ENCODE data around the gene GLRA1. TPM values are rescaled to one million over a fixed set of nuclear protein-coding genes. Genes with fewer than 3 reads are reported as not detected.
"Not testable (repeated sequence)": the region's sequence is repeated elsewhere in the genome, so short reads cannot be mapped to it uniquely, and the experiment has no call there.

Gene GLRA1
- total and polyA plus RNA-seq, 2 experiments from 2014 or later, result not detected

- no peaks in the 10 kb centered on the region for H3K4me1 ChIP-seq (ENCODE audit: insufficient read depth)
- in situ Hi-C loops (cut with MboI), result no loop called here
- H3K4me2 ChIP-seq (ENCODE audit: unreplicated experiment), result no peak overlapping the region
- H3K27ac ChIP-seq, result no peak overlapping the region
- H3K9me3 ChIP-seq (ENCODE audit: low read depth), result no peaks in the 10 kb centered on the region
- H3F3A ChIP-seq (ENCODE audit: insufficient read depth), result peaks cover 37% of the 10 kb centered on the region
- no peaks in the 10 kb centered on the region for H3K27me3 ChIP-seq (replicated peaks; ENCODE audit: insufficient read depth)
- no peak for DNase-seq
- no peaks in the 10 kb centered on the region for H3K9me2 ChIP-seq (ENCODE audit: insufficient read depth)
- no peak overlapping the region for H3K4me3 ChIP-seq
- H3K79me2 ChIP-seq (ENCODE audit: insufficient read depth), result peaks cover 100% of the 10 kb centered on the region
- H2AFZ ChIP-seq, result no peak overlapping the region
- peaks cover 92% of the 10 kb centered on the region for H3K36me3 ChIP-seq (ENCODE audit: low read depth)
- TF ChIP-seq EZH2 (IDR thresholded peaks at IDR 0.05; ENCODE audit: insufficient read depth, poor library complexity, severe bottlenecking) (no peak), EZH2phosphoT487 (IDR thresholded peaks at IDR 0.05; ENCODE audit: insufficient read depth, low read depth) (no peak)
- no peak overlapping the region for H3K9ac ChIP-seq
- H4K20me1 ChIP-seq (ENCODE audit: insufficient read depth), result peaks cover under 1% of the 10 kb centered on the region; the same call in 1 of the 2 replicates
- WGBS, 2 experiments (ENCODE audit: low coverage in 1 of 2, low lambda C conversion rate in 2 of 2, missing lambda C conversion rate in 2 of 2), result 84% methylated on average over 3 of the region's 3 CpGs
Measured at GRCh38 chr5:151793358-151793757, 131.3 kb downstream of the GLRA1 start.

- TF ChIP-seq EZH2 (IDR thresholded peaks at IDR 0.05; ENCODE audit: insufficient read depth, poor library complexity, severe bottlenecking) (no peak), EZH2phosphoT487 (IDR thresholded peaks at IDR 0.05; ENCODE audit: insufficient read depth, low read depth) (no peak)
- WGBS, 2 experiments (ENCODE audit: low coverage in 1 of 2, low lambda C conversion rate in 2 of 2, missing lambda C conversion rate in 2 of 2), result 78 to 81% methylated on average over 6 of the region's 6 CpGs
- Histone ChIP-seq H3F3A (ENCODE audit: insufficient read depth) (peaks cover 16% of the 10 kb centered on the region; the same call in 1 of the 2 replicates), H4K20me1 (ENCODE audit: insufficient read depth) (peaks cover 24% of the 10 kb centered on the region), H3K27me3 (replicated peaks; ENCODE audit: insufficient read depth) (no peaks in the 10 kb centered on the region), H3K9me2 (ENCODE audit: insufficient read depth) (no peaks in the 10 kb centered on the region), H2AFZ (no peak overlapping the region), H3K4me2 (ENCODE audit: unreplicated experiment) (no peak overlapping the region), H3K36me3 (ENCODE audit: low read depth) (peaks cover 55% of the 10 kb centered on the region), H3K9me3 (ENCODE audit: low read depth) (no peaks in the 10 kb centered on the region), H3K4me1 (ENCODE audit: insufficient read depth) (peaks cover 4% of the 10 kb centered on the region; the same call in 1 of the 2 replicates), H3K9ac (no peak overlapping the region), H3K79me2 (ENCODE audit: insufficient read depth) (peaks cover 100% of the 10 kb centered on the region), H3K27ac (no peak overlapping the region), H3K4me3 (no peak overlapping the region)
- DNase-seq, result no peak
- in situ Hi-C loops (cut with MboI), result no loop called here
Measured at GRCh38 chr5:151787817-151788216, 136.8 kb downstream of the GLRA1 start.

DNA sequence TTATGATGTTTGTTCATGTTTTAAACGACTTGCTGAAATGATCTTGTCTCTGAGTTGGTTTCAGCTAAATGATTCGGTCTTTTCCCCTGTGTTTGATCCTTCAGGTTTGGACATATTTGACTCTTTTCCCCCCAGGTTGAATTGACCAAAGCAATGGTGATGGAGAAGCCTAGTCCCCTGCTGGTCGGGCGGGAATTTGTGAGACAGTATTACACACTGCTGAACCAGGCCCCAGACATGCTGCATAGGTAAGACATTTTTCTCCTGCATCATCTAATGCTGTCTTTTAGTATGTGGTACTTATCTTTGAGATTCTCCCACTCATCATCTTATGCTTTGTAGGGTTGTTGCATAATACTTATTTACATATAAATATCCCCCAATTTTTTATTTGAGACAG is 138.2 kb downstream of the GLRA1 start:
- no peak overlapping the region for H3K4me2 ChIP-seq (ENCODE audit: unreplicated experiment)
- peaks cover 43% of the 10 kb centered on the region for H3K36me3 ChIP-seq (ENCODE audit: low read depth)
- in situ Hi-C loops (cut with MboI), result no loop called here
- H3K9ac ChIP-seq, result no peak overlapping the region
- H2AFZ ChIP-seq, result no peak overlapping the region
- no peaks in the 10 kb centered on the region for H3K27me3 ChIP-seq (replicated peaks; ENCODE audit: insufficient read depth)
- H3K79me2 ChIP-seq (ENCODE audit: insufficient read depth), result peaks cover 100% of the 10 kb centered on the region
- no peak overlapping the region for H3K4me3 ChIP-seq
- H4K20me1 ChIP-seq (ENCODE audit: insufficient read depth), result peaks cover 36% of the 10 kb centered on the region
- no peak overlapping the region for H3K27ac ChIP-seq
- peaks cover 17% of the 10 kb centered on the region for H3K4me1 ChIP-seq (ENCODE audit: insufficient read depth)
- no peaks in the 10 kb centered on the region for H3K9me2 ChIP-seq (ENCODE audit: insufficient read depth)
- no peaks in the 10 kb centered on the region for H3K9me3 ChIP-seq (ENCODE audit: low read depth)
- TF ChIP-seq EZH2phosphoT487 (IDR thresholded peaks at IDR 0.05; ENCODE audit: insufficient read depth, low read depth) (no peak), EZH2 (IDR thresholded peaks at IDR 0.05; ENCODE audit: insufficient read depth, poor library complexity, severe bottlenecking) (no peak)
- H3F3A ChIP-seq (ENCODE audit: insufficient read depth), result peaks cover 10% of the 10 kb centered on the region; the same call in 1 of the 2 replicates
- DNase-seq, result no peak
- WGBS, 2 experiments (ENCODE audit: low coverage in 1 of 2, low lambda C conversion rate in 2 of 2, missing lambda C conversion rate in 2 of 2), result 85 to 90% methylated on average over 4 of the region's 4 CpGs

GRCh38 chr5:151784141-151784540 is 140.5 kb downstream of the GLRA1 start:
- no peak for TF ChIP-seq EZH2 (IDR thresholded peaks at IDR 0.05; ENCODE audit: insufficient read depth, poor library complexity, severe bottlenecking)
- TF ChIP-seq EZH2phosphoT487 (IDR thresholded peaks at IDR 0.05; ENCODE audit: insufficient read depth, low read depth), result no peak
- no peak overlapping the region for H3K4me3 ChIP-seq
- no peaks in the 10 kb centered on the region for H3K9me2 ChIP-seq (ENCODE audit: insufficient read depth)
- peaks cover 20% of the 10 kb centered on the region for H3K4me1 ChIP-seq (ENCODE audit: insufficient read depth)
- WGBS, 2 experiments (ENCODE audit: low coverage in 1 of 2, low lambda C conversion rate in 2 of 2, missing lambda C conversion rate in 2 of 2), result 81 to 82% methylated on average over 3 of the region's 3 CpGs
- no peaks in the 10 kb centered on the region for H3K27me3 ChIP-seq (replicated peaks; ENCODE audit: insufficient read depth)
- peaks cover 100% of the 10 kb centered on the region for H3K79me2 ChIP-seq (ENCODE audit: insufficient read depth)
- no peaks in the 10 kb centered on the region for H3K9me3 ChIP-seq (ENCODE audit: low read depth)
- H3K27ac ChIP-seq, result no peak overlapping the region
- peaks cover 20% of the 10 kb centered on the region; the same call in 1 of the 2 replicates for H3K36me3 ChIP-seq (ENCODE audit: low read depth)
- peaks cover under 1% of the 10 kb centered on the region; the same call in 1 of the 2 replicates for H3F3A ChIP-seq (ENCODE audit: insufficient read depth)
- peaks cover 50% of the 10 kb centered on the region for H4K20me1 ChIP-seq (ENCODE audit: insufficient read depth)
- no peak overlapping the region for H2AFZ ChIP-seq
- no peak for DNase-seq
- no peak overlapping the region for H3K9ac ChIP-seq
- H3K4me2 ChIP-seq (ENCODE audit: unreplicated experiment), result no peak overlapping the region
- in situ Hi-C loops (cut with MboI), result no loop called here

- DNase-seq; in situ Hi-C loops (cut with MboI); H3K4me3 ChIP-seq; H3K4me2 ChIP-seq (ENCODE audit: unreplicated experiment); H3K27ac ChIP-seq; H3K9me3 ChIP-seq (ENCODE audit: low read depth); H3K27me3 ChIP-seq (replicated peaks; ENCODE audit: insufficient read depth); H3F3A ChIP-seq (ENCODE audit: insufficient read depth); H2AFZ ChIP-seq; H3K9ac ChIP-seq; H3K9me2 ChIP-seq (ENCODE audit: insufficient read depth): not testable (repeated sequence)
- Histone ChIP-seq H4K20me1 (ENCODE audit: insufficient read depth) (peaks cover 55% of the 10 kb centered on the region), H3K79me2 (ENCODE audit: insufficient read depth) (peaks cover 100% of the 10 kb centered on the region), H3K36me3 (ENCODE audit: low read depth) (peaks cover 17% of the 10 kb centered on the region; the same call in 1 of the 2 replicates), H3K4me1 (ENCODE audit: insufficient read depth) (peaks cover 20% of the 10 kb centered on the region)
- WGBS, 2 experiments (ENCODE audit: low coverage in 1 of 2, low lambda C conversion rate in 2 of 2, missing lambda C conversion rate in 2 of 2), result 97 to 99% methylated on average over 16 of the region's 16 CpGs
Measured at GRCh38 chr5:151783664-151784063, 141.0 kb downstream of the GLRA1 start.

Data from GM23248 (cell line).